ENCODE measurements around the gene GPX2.

- TF ChIP-seq CTCF (tag by site-specific recombination; IDR thresholded peaks at IDR 0.05) (no peak), ZNF362 (tag by site-specific recombination; IDR thresholded peaks at IDR 0.05) (no peak), ZNF416 (tag by site-specific recombination; IDR thresholded peaks at IDR 0.05) (no peak), ZNF24 (tag by site-specific recombination; IDR thresholded peaks at IDR 0.05) (no peak), ZNF335 (tag by site-specific recombination; conservative IDR thresholded peaks at IDR 0.05) (no peak)
Measured at GRCh38 chr14:64943556-64943955, 1.0 kb upstream of the GPX2 start.

Data from HEK293 (cell line).